ENCODE measurements around the gene BDKRB1. TPM values are rescaled to one million over a fixed set of nuclear protein-coding genes. Genes with fewer than 3 reads are reported as not detected.

BDKRB1 gene
- total RNA-seq, 1 donor from 2014 or later: not detected

DNA sequence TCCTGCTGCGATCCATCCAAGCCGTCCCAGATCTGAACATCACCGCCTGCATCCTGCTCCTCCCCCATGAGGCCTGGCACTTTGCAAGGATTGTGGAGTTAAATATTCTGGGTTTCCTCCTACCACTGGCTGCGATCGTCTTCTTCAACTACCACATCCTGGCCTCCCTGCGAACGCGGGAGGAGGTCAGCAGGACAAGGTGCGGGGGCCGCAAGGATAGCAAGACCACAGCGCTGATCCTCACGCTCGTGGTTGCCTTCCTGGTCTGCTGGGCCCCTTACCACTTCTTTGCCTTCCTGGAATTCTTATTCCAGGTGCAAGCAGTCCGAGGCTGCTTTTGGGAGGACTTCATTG is 8.2 kb downstream of the BDKRB1 start:
- Mint-ChIP-seq H3K4me1 (no peaks in the 10 kb centered on the region), H3K9me3 (no peaks in the 10 kb centered on the region), H3K27ac (no peak overlapping the region), H3K4me3 (no peak overlapping the region), H3K27me3 (peaks cover 8% of the 10 kb centered on the region), H3K36me3 (ENCODE audit: low read depth) (no peaks in the 10 kb centered on the region)
- no peak for ATAC-seq (ENCODE audit: low read depth)
- ChIA-PET CTCF (no interaction called here), POLR2A (no interaction called here)
- TF ChIP-seq, protein P1, sequence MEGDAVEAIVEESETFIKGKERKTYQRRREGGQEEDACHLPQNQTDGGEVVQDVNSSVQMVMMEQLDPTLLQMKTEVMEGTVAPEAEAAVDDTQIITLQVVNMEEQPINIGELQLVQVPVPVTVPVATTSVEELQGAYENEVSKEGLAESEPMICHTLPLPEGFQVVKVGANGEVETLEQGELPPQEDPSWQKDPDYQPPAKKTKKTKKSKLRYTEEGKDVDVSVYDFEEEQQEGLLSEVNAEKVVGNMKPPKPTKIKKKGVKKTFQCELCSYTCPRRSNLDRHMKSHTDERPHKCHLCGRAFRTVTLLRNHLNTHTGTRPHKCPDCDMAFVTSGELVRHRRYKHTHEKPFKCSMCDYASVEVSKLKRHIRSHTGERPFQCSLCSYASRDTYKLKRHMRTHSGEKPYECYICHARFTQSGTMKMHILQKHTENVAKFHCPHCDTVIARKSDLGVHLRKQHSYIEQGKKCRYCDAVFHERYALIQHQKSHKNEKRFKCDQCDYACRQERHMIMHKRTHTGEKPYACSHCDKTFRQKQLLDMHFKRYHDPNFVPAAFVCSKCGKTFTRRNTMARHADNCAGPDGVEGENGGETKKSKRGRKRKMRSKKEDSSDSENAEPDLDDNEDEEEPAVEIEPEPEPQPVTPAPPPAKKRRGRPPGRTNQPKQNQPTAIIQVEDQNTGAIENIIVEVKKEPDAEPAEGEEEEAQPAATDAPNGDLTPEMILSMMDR (IDR thresholded peaks at IDR 0.05): no peak
- intact Hi-C loops (cut with micrococcal nuclease): no loop called here
- DNase-seq: no peak

GRCh38 chr14:96264853-96265252 is 8.8 kb downstream of the BDKRB1 start:
- POLR2A ChIA-PET: no interaction called here
- DNase-seq: no peak
- H3K4me3 Mint-ChIP-seq: no peak overlapping the region
- H3K27me3 Mint-ChIP-seq: peaks cover 10% of the 10 kb centered on the region
- ATAC-seq (ENCODE audit: low read depth): no peak
- intact Hi-C loops (cut with micrococcal nuclease): no loop called here
- H3K27ac Mint-ChIP-seq: no peak overlapping the region
- TF ChIP-seq, protein P1 (IDR thresholded peaks at IDR 0.05): no peak
- no peaks in the 10 kb centered on the region for H3K36me3 Mint-ChIP-seq (ENCODE audit: low read depth)
- CTCF ChIA-PET: no interaction called here
- H3K4me1 Mint-ChIP-seq: no peaks in the 10 kb centered on the region
- H3K9me3 Mint-ChIP-seq: no peaks in the 10 kb centered on the region

DNA sequence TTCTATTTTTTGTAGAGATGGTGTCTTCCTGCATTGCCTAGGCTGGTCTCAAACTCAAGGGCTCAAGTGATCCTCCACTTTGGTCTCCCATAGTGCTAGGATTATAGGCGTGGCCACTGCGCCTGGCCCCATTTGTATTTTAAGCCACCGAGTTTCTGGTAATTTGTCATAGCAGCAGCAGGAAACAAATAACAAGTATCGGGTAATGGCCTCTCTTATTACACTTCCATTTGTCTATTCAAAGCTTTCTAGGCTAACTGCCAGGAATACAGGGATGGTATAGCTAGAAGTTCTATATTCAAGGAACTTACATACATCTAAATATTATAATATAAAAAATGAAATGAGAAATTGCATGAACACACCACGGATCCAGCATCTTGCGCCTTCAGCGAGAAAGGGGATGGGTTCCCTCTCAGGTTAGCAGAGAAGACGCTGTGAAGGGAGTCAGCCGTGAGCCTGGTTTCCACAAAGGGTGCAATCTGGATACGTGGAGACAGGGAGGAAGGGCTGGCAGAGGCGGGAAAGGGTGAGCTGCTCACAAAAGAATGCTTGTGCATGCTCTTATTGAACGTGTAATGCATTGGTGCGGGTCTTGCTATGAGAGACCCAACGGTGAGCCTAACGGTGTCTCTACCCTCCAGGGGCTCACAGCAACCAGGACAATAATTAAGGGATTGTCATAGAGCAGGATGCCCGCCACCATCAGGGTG is 9.5 kb downstream of the BDKRB1 start:
- CTCF ChIA-PET: no interaction called here

GRCh38 chr14:96267336-96267735 is 11.3 kb downstream of the BDKRB1 start:
- intact Hi-C loops (cut with micrococcal nuclease): no loop called here
- Mint-ChIP-seq H3K27me3 (peaks cover 10% of the 10 kb centered on the region), H3K4me3 (no peak overlapping the region), H3K4me1 (no peaks in the 10 kb centered on the region), H3K9me3 (no peaks in the 10 kb centered on the region), H3K27ac (no peak overlapping the region), H3K36me3 (ENCODE audit: low read depth) (no peaks in the 10 kb centered on the region)
- no peak for ATAC-seq (ENCODE audit: low read depth)
- ChIA-PET CTCF (no interaction called here), POLR2A (no interaction called here)
- no peak for DNase-seq
- TF ChIP-seq, protein P1 (IDR thresholded peaks at IDR 0.05): no peak

More for the DNA sequence above, 9.5 kb downstream of the BDKRB1 start:
- intact Hi-C loops (cut with micrococcal nuclease): no loop called here
- DNase-seq: no peak
- ATAC-seq (ENCODE audit: low read depth): no peak
- Mint-ChIP-seq H3K27me3 (peaks cover 10% of the 10 kb centered on the region), H3K4me3 (no peak overlapping the region), H3K36me3 (ENCODE audit: low read depth) (no peaks in the 10 kb centered on the region), H3K27ac (no peak overlapping the region), H3K4me1 (no peaks in the 10 kb centered on the region), H3K9me3 (no peaks in the 10 kb centered on the region)
- POLR2A ChIA-PET: no interaction called here
- TF ChIP-seq, protein P1 (IDR thresholded peaks at IDR 0.05): no peak

DNA sequence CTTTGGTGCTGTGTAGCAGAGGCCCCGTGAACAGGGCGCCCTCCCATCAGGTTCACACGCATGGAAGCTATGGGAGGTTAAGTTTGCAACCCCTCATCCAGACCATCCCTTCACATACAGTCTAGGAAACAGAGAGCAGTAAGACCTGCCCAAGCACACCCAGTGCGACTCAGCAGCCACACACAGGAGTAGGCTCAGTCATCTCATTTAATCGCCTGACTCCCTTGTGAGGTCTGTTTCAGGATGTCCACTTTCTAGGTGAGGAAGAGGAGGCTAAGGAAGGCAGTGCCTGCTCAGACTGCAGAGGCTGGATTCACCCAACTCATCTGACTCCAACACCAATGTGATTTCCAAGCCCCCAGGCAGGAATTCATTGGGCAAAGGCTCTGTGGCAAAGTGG is 11.9 kb downstream of the BDKRB1 start:
- DNase-seq: no peak
- ATAC-seq (ENCODE audit: low read depth): no peak
- Mint-ChIP-seq H3K4me1 (no peaks in the 10 kb centered on the region), H3K4me3 (no peak overlapping the region), H3K9me3 (no peaks in the 10 kb centered on the region), H3K27me3 (peaks cover 10% of the 10 kb centered on the region), H3K27ac (no peak overlapping the region), H3K36me3 (ENCODE audit: low read depth) (no peaks in the 10 kb centered on the region)
- ChIA-PET POLR2A (no interaction called here), CTCF (no interaction called here)
- intact Hi-C loops (cut with micrococcal nuclease): no loop called here
- TF ChIP-seq, protein P1 (IDR thresholded peaks at IDR 0.05): no peak
